ENCODE measurements around the gene SRCAP. TPM values are rescaled to one million over a fixed set of nuclear protein-coding genes. Genes with fewer than 3 reads are reported as not detected.

The SRCAP gene
- total RNA-seq, 1 experiment from 2014 or later: 116 TPM

GRCh38 chr16:30715750-30716445 lies 16.9 kb downstream of the SRCAP start:
- Histone ChIP-seq H3K9me3 (ENCODE audit: insufficient read depth, low read depth) (no peaks in the 10 kb centered on the region), H3K27me3 (ENCODE audit: insufficient read depth, low read depth) (no peaks in the 10 kb centered on the region), H3K79me2 (ENCODE audit: low read depth) (peaks cover 48% of the 10 kb centered on the region), H3K4me2 (no peak overlapping the region), H3K4me3 (no peak overlapping the region), H3K36me3 (ENCODE audit: low read depth) (peaks cover 68% of the 10 kb centered on the region), H3K4me1 (replicated peaks; ENCODE audit: insufficient read depth) (peaks cover 8% of the 10 kb centered on the region), H3F3A (ENCODE audit: insufficient read depth, low read depth) (peaks cover 48% of the 10 kb centered on the region), H2AFZ (no peak overlapping the region), H3K27ac (no peak overlapping the region), H4K20me1 (ENCODE audit: insufficient read depth) (peaks cover 60% of the 10 kb centered on the region), H3K9me2 (ENCODE audit: insufficient read depth) (no peaks in the 10 kb centered on the region)
- no peak for TF ChIP-seq CTCF (conservative IDR thresholded peaks at IDR 0.05)
- intact Hi-C loops (cut with micrococcal nuclease; ENCODE audit: unreplicated experiment): no loop called here
- POLR2A ChIA-PET (ENCODE audit: unreplicated experiment): no interaction called here
- no TSS peak for BruUV-seq (replicated peaks)
- CTCF ChIA-PET: no interaction called here
- DNase-seq: no peak

- Histone ChIP-seq H3K4me2 (no peak overlapping the region), H3K27ac (no peak overlapping the region), H3K9me3 (ENCODE audit: insufficient read depth, low read depth) (no peaks in the 10 kb centered on the region), H3K79me2 (ENCODE audit: low read depth) (peaks cover 45% of the 10 kb centered on the region), H2AFZ (no peak overlapping the region), H3K9me2 (ENCODE audit: insufficient read depth) (no peaks in the 10 kb centered on the region), H3F3A (ENCODE audit: insufficient read depth, low read depth) (peaks cover 27% of the 10 kb centered on the region; the same call in 1 of the 2 replicates), H3K4me1 (replicated peaks; ENCODE audit: insufficient read depth) (0 out of 2 replicates have a peak, but pooled peaks cover 5% of the 10 kb centered on the region), H3K36me3 (ENCODE audit: low read depth) (peaks cover 65% of the 10 kb centered on the region), H3K27me3 (ENCODE audit: insufficient read depth, low read depth) (no peaks in the 10 kb centered on the region), H3K4me3 (no peak overlapping the region), H4K20me1 (ENCODE audit: insufficient read depth) (peaks cover 54% of the 10 kb centered on the region)
- CTCF ChIA-PET: no interaction called here
- intact Hi-C loops (cut with micrococcal nuclease; ENCODE audit: unreplicated experiment): no loop called here
- POLR2A ChIA-PET (ENCODE audit: unreplicated experiment): no interaction called here
- TF ChIP-seq CTCF (conservative IDR thresholded peaks at IDR 0.05): no peak
- no peak for DNase-seq
- BruUV-seq (replicated peaks): no TSS peak
These were observed 21.1 kb downstream of the SRCAP start for GRCh38 chr16:30720086-30720485.

DNA sequence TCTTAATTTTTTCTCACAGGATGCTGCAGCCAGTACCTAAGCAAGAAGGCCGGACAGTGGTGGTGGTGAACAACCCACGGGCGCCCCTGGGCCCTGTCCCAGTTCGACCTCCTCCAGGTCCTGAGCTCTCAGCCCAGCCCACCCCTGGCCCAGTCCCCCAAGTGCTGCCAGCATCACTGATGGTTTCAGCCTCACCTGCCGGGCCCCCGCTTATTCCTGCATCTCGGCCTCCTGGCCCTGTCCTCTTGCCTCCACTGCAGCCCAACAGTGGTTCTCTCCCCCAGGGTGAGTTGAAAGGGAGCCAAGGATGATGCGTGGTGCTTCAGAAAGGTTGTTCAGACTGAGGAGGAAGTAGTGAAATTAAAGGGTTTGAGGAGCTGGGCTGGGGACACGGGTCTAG lies 21.7 kb downstream of the SRCAP start:
- Histone ChIP-seq H4K20me1 (ENCODE audit: insufficient read depth) (peaks cover 50% of the 10 kb centered on the region), H3K9me2 (ENCODE audit: insufficient read depth) (no peaks in the 10 kb centered on the region), H3K4me3 (no peak overlapping the region), H3K27me3 (ENCODE audit: insufficient read depth, low read depth) (no peaks in the 10 kb centered on the region), H3K36me3 (ENCODE audit: low read depth) (peaks cover 63% of the 10 kb centered on the region), H3F3A (ENCODE audit: insufficient read depth, low read depth) (peaks cover 23% of the 10 kb centered on the region; the same call in 1 of the 2 replicates), H3K4me2 (no peak overlapping the region), H3K4me1 (replicated peaks; ENCODE audit: insufficient read depth) (0 out of 2 replicates have a peak, but pooled peaks cover 5% of the 10 kb centered on the region), H3K9me3 (ENCODE audit: insufficient read depth, low read depth) (no peaks in the 10 kb centered on the region), H2AFZ (no peak overlapping the region), H3K79me2 (ENCODE audit: low read depth) (peaks cover 41% of the 10 kb centered on the region), H3K27ac (no peak overlapping the region)
- DNase-seq: no peak
- POLR2A ChIA-PET (ENCODE audit: unreplicated experiment): no interaction called here
- intact Hi-C loops (cut with micrococcal nuclease; ENCODE audit: unreplicated experiment): no loop called here
- TF ChIP-seq EZH2 (IDR thresholded peaks at IDR 0.05; ENCODE audit: low read depth): no peak
- no peak for TF ChIP-seq CTCF (conservative IDR thresholded peaks at IDR 0.05)
- CTCF ChIA-PET: no interaction called here
- BruUV-seq (replicated peaks): no TSS peak

Data from PC-9 (cell line).